Midbrain (tissue), 1 donor: ENCODE data around the gene IFITM1.
"Not testable (repeated sequence)": the region's sequence is repeated elsewhere in the genome, so short reads cannot be mapped to it uniquely, and the experiment has no call there.

Source experiments
- DNase-seq: peaks from one replicate; lab custom pipeline; 2025; lab: John Stamatoyannopoulos, UW

The IFITM1 gene

GRCh38 chr11:344836-345578, 31.2 kb downstream of the IFITM1 start:
- no peak for DNase-seq

GRCh38 chr11:346529-346928, 32.7 kb downstream of the IFITM1 start:
- no peak for DNase-seq

GRCh38 chr11:349270-349954, 35.6 kb downstream of the IFITM1 start:
- not testable (repeated sequence) for DNase-seq

- not testable (repeated sequence) for DNase-seq
These were observed 36.3 kb downstream of the IFITM1 start for GRCh38 chr11:350033-350722.

- no peak for DNase-seq
These were observed 36.9 kb downstream of the IFITM1 start for GRCh38 chr11:350723-351255.

GRCh38 chr11:351411-351810, 37.6 kb downstream of the IFITM1 start:
- no peak for DNase-seq

GRCh38 chr11:352456-353031, 38.7 kb downstream of the IFITM1 start:
- DNase-seq = no peak

- DNase-seq = peak; percentile 74
These were observed 39.5 kb downstream of the IFITM1 start for GRCh38 chr11:353179-353873.

- peak; percentile 75 for DNase-seq
These were observed 42.0 kb downstream of the IFITM1 start for GRCh38 chr11:355581-356458.

- DNase-seq = no peak
These were observed 42.8 kb downstream of the IFITM1 start for GRCh38 chr11:356610-357009.

- no peak for DNase-seq
These were observed 43.7 kb downstream of the IFITM1 start for GRCh38 chr11:357582-357981.

- DNase-seq = no peak
These were observed 44.4 kb downstream of the IFITM1 start for GRCh38 chr11:358129-358800.

GRCh38 chr11:359181-359714, 45.4 kb downstream of the IFITM1 start:
- no peak for DNase-seq

GRCh38 chr11:360326-361280, 46.8 kb downstream of the IFITM1 start:
- no peak for DNase-seq

- DNase-seq = no peak
These were observed 49.0 kb downstream of the IFITM1 start for GRCh38 chr11:362642-363442.

- DNase-seq = not testable (repeated sequence)
These were observed 49.6 kb downstream of the IFITM1 start for GRCh38 chr11:363443-363805.

- no peak for DNase-seq
These were observed 50.3 kb downstream of the IFITM1 start for GRCh38 chr11:363948-364761.
